Gastrocnemius medialis (tissue), 4 donors: ENCODE results near the gene GARS1.

Experiments used
- CTCF ChIP-seq, 5 experiments: fragments of 450-650 bp in 3 of 5; fragments of 200-600 bp in 2 of 5; sonication (generic) in 2 of 5; IDR thresholded peaks in 4 of 5; conservative IDR thresholded peaks in 1 of 5; 1 replicate in 4 of 5; 2 replicates in 1 of 5; pipeline ENCODE4 v1.5.1; 2016 to 2019; ENCODE audit warnings: antibody characterized with exemption in 5 of 5, mild to moderate bottlenecking in 3 of 5, moderate library complexity in 3 of 5
- POLR2A ChIP-seq, 2 donors: fragments of 450-650 bp; IDR thresholded peaks; one replicate each; pipeline ENCODE4 v1.6.1; 2017; ENCODE audit warnings: antibody characterized with exemption in 2 of 2, mild to moderate bottlenecking in 2 of 2, moderate library complexity in 2 of 2

GRCh38 chr7:30667172-30667571 is 72.5 kb downstream of the GARS1 start:
- TF ChIP-seq CTCF (IDR thresholded peaks at IDR 0.05 in 4 of 5, conservative IDR thresholded peaks at IDR 0.05 in 1 of 5): no peak
- no peak for TF ChIP-seq POLR2A (IDR thresholded peaks at IDR 0.05)
